ENCODE results near the gene REPS1.

The REPS1 gene

GRCh38 chr6:138977646-138978167, 10.3 kb downstream of the REPS1 start:
- no peak for TF ChIP-seq CTCF (IDR thresholded peaks at IDR 0.05; ENCODE audit: low read depth, low read length)
- H3K4me3 ChIP-seq (ENCODE audit: low read depth, low read length) = no peak overlapping the region

- no peak for TF ChIP-seq CTCF (IDR thresholded peaks at IDR 0.05; ENCODE audit: low read depth, low read length)
- H3K4me3 ChIP-seq (ENCODE audit: low read depth, low read length) = no peak overlapping the region
Observed at GRCh38 chr6:138977242-138977641, 10.8 kb downstream of the REPS1 start.

- H3K4me3 ChIP-seq (ENCODE audit: low read depth, low read length) = no peak overlapping the region
- no peak for TF ChIP-seq CTCF (IDR thresholded peaks at IDR 0.05; ENCODE audit: low read depth, low read length)
Observed at GRCh38 chr6:138975815-138976214, 12.2 kb downstream of the REPS1 start.

- H3K4me3 ChIP-seq (ENCODE audit: low read depth, low read length) = no peak overlapping the region
- TF ChIP-seq CTCF (IDR thresholded peaks at IDR 0.05; ENCODE audit: low read depth, low read length) = no peak
Observed at GRCh38 chr6:138973466-138974153, 14.4 kb downstream of the REPS1 start.

- H3K4me3 ChIP-seq (ENCODE audit: low read depth, low read length) = no peak overlapping the region
- no peak for TF ChIP-seq CTCF (IDR thresholded peaks at IDR 0.05; ENCODE audit: low read depth, low read length)
Observed at GRCh38 chr6:138972226-138972665, 15.8 kb downstream of the REPS1 start.

- no peak overlapping the region for H3K4me3 ChIP-seq (ENCODE audit: low read depth, low read length)
- no peak for TF ChIP-seq CTCF (IDR thresholded peaks at IDR 0.05; ENCODE audit: low read depth, low read length)
Observed at GRCh38 chr6:138971601-138972000, 16.5 kb downstream of the REPS1 start.

GRCh38 chr6:138970856-138971425, 17.1 kb downstream of the REPS1 start:
- no peak for TF ChIP-seq CTCF (IDR thresholded peaks at IDR 0.05; ENCODE audit: low read depth, low read length)

More at GRCh38 chr6:138970856-138971425, 17.1 kb downstream of the REPS1 start:
- H3K4me3 ChIP-seq (ENCODE audit: low read depth, low read length) = no peak overlapping the region

Measured in WI38 (cell line).